GM19035 (cell line): ENCODE data around the gene MTA3.

ENCODE experiments used
- ATAC-seq: cut with Tn5 transposase; IDR thresholded peaks from one replicate; pipeline ENCODE4 v1.9.1; 2021; ENCODE audit not compliant: unreplicated experiment

Gene MTA3

DNA sequence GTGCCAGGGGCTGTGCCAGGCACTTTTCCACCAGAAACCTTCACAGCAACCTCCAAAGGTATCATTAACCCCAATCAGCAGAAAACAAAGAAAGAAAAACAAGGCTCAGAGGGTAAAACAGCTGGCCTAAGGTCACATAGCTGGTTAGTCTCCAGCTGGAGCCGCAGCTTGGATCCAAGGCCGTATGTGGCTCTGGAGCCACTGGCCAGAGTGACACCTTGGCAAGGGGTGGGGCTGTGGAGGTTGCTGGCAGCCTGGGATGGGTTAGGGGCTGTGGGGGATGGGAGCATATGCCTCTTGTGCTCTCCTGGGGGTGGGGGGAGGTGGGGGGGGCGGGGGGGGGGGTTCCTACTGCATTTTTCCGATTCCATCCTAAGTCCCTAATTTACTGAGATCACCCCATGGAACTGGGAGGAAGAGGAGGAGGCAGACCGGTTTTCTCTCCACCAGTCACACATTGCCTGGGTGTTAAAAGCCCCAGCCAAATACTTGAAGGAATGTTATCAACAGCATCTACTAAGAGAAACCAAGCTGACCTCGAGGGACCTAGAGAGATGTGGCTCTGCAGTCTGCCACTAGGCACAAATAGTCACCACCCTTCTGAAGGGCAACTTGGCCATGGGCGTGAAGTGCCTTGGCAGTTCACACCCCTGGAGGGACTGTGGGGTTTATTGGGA, 215.9 kb downstream of the MTA3 start:
- ATAC-seq: no peak

DNA sequence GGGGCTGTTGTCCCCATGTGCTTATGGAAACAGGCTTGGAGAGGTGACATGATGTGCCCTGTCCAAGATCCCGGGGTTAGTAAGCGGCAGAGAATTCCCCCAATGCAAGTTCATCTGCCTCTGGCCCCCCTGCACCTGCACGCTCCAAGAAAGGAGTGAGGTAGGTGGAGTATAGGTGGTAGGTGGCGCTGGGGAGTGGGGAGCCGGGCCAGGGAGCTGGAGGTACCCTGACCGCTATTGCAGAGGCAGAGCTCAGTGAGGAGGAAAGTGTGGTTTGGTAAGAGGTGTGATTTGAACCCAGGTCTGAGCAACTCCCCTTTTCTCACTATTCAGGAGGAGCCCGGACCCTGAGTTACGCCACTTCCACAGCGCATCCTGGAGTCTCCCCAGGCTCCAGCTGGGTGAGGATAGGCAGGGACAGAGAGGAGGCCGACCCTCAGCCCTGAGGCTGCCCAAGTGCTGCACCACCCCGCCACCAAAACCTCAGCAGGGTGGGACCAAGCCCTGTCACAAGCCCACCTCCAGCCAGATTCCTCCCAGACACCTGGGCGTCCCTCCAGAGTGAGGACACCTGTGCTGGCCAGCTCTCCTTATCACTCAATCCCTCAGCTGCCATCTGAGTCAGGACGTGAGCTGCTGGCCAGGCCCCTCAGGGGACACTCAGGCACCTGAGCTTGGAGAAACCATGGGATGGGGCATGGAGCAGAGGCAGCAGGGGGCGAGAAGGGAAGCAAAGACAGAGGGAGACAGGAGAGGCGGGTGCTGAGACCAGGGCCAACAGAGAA, 218.3 kb downstream of the MTA3 start:
- ATAC-seq: no peak

DNA sequence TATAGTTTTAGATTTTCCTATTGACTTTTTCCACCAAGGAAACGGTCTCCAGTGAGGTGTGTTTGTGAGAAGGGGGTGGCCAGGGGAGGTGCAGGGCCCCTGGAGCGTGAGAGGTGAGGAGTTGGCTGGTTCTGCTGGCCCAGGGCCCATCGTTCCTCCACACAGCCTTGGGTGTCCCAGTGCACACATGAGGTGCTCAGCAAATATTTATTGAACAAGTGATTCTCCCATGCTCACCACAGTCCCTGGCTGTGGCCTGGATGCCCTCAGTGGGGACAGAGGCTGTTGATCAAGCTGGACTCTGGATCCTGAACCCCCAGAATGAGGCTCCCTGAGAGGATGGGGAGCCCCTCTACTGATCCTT, 219.0 kb downstream of the MTA3 start:
- ATAC-seq: no peak

DNA sequence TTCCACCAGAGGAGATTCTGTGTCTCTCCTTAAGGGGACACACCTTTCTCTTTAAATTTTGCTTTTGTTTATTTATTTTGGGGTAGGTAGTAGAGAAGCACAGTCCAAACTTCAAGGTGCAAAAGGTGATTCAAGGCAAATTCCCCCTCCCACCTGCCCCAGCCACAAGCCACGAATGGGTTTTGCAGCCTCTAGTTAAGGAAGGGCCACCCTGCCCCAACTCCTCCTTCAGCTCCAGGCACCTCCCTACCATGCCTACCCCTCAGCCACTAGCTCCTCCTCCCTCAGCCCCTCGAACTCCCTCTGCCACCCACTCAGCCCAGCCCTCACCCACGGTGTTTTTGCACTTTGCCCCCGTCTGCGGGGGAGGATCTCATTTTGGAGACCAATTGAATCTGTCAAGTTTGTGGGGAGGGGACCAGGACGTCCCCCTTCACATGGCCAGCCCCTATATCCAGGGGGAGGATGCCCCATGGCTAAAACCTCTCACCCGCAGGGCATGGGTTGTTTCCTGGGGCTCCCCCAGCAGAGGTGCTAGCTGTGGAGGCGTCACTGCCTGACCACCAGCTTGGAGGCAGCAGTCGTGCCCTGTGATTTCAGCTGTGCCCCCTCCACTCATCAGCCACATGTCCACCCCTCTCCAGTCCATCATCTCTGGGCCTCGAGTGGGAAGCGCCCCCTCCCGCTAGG, 219.5 kb downstream of the MTA3 start:
- ATAC-seq: no peak

DNA sequence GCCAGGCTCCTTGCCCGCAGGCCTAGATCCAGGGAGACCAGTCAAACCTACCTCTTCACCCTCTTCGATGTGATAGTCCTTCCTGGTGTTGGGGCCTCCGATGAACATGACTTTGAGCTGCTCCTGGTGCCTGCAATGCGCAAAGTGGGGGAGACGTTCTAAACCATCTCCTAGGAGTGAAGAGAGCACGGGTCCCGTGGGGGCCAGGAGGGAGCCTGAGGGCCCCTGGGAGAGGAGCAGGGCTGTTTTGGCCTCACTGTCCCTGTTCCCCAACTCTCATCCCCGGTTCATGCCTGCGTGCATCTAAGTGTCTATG, 220.0 kb downstream of the MTA3 start:
- no peak for ATAC-seq

DNA sequence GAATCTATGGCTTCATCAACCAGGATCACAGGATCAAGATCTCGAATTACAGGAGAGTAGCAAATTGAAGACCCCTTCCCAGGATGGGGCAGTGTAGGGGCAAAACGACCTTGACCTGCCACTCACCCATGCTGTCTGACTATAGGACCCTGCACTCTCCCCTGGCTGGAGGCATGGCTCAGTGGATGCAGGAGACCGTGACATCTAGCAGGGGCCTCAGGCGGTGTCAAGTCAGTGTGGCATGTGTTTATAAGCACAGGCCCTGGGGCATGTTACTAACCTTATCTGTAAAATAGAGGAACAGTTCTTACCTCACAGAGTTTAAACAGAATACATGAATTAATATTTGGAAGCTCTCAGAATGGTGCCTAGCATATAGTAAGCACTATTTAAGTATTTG, 220.4 kb downstream of the MTA3 start:
- ATAC-seq: no peak

DNA sequence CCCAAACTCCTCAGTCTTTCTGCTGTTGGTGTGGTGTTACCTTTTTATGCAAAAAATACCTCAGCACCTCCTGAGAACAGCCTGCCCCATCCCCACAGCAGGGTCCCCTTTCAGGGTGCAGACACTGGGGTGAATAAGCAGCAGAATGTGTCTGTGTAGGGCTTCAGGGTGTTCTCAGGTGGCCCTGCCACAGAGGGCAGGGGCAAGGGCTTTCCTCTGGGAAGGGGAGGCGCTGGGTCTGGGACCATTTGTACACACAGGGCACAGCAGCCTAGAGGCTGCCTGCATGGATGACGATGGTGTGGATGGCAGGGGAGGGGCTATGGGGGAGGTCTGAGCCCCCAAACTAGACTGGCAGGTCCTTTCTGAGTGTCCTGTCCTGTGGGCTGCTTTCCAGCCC, 221.3 kb downstream of the MTA3 start:
- no peak for ATAC-seq

DNA sequence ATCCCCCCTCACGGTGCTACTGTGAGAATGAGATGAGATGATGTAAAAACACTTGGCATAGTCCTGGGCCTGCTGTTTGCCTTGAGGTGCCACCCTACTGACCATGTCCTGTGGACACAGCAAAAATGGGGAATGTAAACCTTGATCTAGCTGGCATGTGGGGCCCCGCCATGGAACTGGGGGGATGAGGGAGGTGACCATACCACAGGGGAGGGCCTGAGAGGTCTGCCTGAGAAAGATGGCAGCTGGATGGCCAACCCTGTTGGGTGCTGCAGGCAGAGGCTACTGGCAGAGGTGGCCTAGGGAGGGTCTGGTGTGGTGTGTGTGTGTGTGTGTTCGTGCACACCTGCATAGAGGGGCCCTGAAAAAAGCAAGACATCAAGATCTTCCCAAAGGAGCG, 223.2 kb downstream of the MTA3 start:
- ATAC-seq: no peak

DNA sequence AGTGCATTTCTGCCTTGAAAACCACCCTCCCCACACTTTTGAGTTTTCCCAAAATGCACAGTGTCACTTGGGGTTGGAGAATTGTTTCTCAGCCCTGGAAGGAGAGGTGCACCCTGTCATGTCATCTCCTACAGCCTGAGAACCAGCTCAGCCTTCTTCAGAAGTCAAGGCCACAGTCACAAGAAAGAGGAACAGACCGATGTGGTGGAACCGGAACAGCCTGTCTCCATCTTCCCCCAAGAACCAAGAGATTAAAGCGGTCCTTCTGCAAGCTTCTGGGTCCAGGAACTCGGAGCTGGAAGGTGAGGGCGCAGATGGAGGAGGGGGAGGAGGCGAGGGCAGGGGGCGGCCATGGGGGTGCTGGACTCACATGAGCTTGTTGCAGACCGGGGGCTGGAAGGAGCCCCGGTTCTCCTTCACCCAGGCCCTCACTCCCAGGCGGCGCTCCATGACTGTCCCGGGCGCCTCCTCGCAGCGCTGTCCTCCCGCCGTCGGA, 223.7 kb downstream of the MTA3 start:
- ATAC-seq: peak; percentile 16

DNA sequence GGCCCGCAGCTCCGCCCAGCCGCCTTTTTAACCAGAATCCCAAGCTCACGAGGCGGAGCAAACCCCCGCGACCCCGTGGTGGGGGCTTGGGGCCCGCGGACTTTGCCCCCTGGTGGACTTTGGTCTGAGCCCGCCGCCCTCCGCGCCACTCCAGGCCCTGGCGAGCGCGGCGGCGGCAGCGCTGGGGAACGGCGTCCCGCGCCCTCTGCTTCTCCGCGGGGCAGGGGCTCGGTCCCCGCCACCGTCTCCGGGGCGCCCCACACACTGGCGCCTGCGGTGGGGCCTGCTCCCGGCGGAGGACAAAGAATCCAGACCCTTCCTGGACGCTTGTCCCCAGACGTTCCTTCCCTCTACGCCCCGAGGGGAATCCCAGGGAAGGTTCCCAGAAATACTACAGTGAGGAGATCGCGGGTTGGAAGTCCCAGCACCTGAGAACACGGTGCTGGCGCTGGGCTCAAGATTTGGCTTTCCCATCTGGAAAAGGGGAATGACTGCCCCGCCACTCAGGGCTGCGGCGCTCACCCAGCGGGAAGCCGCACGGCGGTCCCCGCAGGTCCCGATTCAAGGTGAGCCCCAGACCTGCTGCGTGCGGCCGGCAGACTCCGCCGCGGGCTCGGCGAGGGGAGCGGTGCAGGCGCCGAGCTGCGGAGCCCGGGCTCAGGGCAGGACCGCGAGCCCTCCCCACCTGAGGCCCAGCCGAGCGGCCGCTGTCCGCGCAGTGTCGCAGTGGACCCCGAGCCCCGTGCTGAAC, 224.3 kb downstream of the MTA3 start, which contains the start of gene HAAO:
TSS of gene HAAO (minus strand) at position 1 of the 751 bp plus-strand sequence. CDS start 47 bp downstream, outside the sequence.
- ATAC-seq: peak; percentile 26

DNA sequence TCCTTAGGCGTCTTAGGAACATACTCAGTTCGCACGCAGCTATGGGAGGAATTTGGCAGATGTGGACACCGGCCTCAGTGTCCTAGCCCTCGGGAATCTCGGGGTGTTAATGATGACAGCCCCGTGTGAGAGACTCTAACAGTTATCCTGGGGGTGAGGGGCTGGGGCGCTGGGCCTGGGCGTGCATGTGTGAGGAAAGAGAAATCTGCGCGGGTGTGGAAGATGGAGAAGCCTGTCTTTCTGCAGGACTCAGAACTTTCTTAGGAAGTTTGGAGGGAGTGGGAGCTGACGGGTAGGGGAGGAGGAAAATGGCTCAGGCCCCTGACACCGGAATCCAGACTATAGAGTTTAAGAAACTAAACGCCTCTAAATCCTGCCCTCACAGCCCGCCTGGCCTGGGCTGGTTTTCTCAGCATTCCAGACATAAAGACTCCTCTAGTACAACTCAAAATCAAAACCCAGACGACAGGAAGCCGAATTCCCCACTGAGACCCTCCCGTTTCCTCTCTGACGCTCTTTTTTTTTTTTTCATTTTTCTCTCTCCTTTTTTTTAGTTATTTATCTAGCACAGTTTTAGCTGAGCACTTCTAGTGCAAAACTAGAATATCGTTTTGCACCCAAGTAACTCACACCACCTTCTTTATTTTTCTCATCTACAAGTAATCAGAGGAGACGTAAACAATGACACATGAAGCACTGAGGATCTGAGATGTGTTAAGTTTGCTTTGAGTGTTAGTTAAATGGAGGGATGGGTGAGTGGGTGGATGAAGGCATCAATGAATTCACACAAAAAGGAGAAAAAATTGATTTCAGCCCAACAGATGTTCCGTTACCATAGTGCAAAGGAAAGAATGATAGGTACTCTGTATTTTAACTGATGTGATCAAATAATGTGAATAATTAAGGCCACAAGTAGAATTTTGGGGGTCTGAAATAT, 225.2 kb downstream of the MTA3 start:
- ATAC-seq: no peak

DNA sequence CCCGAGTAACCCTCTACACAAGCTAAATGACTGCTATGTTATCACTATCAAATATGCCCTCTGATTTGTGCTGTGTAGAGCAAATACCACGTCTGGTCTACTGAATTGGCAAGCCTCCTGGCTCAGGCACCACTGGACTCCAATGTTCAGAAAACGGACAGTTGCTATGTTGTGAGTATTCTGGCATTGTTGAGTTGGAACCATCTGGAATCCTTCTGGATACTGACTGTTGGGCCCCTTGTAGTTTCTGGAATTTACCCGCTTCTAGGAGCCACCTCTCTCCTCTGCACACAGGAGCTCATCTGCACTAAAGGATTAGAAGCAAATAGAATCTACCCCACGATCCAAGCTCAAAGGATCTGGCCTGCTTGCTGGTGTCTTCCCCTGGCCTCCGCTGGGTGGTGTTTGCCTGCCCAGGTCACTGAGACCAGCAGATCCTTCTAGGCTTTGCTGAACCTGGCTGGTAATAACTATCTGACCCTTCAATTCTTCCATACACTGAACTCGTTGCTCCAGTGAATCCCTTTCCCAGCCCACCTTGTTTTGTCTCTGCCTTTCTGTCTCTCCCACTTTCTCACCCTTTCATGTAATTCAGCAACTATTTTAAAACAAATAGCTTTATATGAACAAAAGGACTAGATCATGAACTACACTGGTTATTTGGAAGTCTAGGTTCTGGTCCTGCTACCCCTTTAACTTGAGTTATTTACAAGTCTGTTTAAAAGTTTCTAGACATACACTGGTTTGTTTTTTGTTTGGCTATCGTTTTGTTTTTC, 226.0 kb downstream of the MTA3 start:
- peak; percentile 30 for ATAC-seq

DNA sequence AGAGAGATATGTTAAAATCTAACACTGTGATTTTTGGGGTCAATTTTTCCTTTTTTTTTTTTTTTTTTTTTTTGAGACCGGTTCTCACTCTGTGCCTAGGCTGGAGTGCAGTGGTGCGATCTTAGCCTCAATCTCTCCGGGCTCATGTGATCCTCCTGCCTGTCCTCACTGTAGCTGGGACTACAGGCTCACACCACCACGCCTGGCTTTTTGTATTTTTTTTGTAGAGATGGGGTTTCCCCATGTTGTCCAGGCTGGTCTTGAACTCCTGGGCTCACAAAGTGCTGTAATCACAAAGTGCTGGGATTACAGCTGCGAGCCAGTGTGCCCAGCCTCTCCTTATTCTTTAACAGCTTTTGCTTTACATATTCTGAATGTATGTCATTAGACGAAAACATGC, 226.8 kb downstream of the MTA3 start:
- ATAC-seq: no peak

DNA sequence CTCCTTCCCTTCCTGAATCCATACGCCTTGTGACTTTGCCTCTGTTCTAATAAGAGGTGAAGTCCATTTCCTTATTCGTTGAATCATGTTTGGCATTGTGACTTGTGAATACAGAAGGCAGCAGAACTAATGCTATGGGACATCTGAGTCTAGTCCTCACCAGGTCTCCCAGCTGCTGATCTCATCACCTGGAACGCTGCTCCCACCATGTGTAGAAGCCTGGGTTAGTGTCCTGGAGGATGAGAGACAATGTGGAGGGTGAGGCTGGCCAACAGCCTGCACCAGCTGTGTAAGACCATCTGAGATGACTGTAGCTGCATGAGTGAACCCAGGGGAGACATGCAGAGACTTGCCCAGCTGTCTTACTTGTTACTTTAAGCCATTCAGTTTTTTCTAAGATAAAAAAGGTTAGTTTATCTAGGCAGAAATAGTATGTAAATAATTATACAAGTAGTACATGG, 227.4 kb downstream of the MTA3 start:
- ATAC-seq: peak; percentile 43

DNA sequence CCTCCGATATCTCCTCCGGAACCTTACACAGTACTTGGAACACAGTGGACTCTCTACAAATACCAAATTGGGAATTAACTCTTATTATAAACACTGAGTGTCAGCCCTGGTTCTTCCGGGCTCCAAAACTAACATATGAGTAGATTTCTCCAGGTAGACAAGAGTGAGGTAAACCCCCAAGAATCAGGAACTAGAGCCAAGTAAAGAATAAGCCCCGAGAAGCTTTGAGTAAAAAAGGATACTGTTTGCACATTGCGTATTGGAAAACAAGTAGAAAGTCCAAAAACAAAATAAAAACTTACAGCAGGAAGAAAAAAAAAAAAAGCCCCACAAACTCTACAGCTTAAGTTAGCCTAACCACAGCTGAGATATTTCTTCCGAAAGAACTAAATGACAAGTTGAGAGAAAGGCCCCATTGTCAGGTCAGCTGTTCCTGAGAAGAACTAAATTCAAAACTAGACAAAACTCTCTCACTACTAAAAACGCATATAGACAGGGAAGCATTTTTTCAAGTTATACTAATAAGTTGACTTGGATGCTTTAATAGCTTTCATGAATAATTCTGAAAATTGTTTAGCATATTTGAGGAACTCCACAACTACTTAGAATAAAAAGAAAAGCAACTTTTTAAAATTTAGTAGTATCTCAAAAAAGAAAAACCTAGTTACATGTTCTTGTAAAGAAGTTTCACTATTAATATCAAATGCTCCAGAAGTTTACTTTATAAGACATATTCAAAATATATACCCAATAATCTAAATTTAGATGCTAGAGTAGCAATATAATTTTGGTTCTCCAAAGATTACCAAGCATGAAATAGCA, 228.2 kb downstream of the MTA3 start:
- ATAC-seq: peak; percentile 42

DNA sequence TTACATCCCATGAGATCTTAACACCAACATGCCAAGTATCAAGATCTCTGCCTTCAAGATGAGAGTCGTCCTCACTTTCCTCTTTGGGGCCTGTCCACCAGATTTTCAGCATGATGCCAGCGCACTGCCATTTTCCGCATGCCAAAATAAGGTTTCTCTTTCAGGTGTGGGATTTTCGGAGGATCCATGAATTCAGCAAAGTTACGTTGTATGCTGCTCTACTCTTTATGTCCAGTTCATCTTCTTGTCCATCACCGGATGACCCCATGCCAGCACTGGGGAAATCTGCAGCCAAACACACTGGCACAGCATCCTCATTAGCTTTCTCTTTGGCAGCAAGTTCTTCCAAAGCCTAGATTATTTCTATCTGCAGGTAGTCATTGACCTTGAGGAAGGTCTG, 228.8 kb downstream of the MTA3 start:
- ATAC-seq: no peak

DNA sequence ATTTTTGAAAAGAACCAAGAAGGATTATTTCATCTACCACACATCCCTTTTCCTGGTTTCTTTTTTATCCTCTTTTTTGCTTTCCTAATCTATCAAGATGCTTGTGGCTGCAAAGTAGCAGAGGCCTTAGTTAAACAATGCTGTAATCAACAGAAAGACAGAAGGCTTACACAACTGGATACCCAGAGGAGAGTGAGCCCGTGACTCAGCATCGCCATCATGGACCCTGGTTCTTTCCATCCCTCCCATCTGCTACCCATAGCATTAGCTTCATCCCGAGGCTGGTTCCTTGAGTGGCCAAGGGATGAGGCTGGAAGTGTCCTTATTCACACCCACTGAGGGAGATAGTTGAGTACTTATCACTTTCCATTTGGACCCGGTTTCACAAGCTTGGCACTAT, 231.4 kb downstream of the MTA3 start:
- no peak for ATAC-seq

DNA sequence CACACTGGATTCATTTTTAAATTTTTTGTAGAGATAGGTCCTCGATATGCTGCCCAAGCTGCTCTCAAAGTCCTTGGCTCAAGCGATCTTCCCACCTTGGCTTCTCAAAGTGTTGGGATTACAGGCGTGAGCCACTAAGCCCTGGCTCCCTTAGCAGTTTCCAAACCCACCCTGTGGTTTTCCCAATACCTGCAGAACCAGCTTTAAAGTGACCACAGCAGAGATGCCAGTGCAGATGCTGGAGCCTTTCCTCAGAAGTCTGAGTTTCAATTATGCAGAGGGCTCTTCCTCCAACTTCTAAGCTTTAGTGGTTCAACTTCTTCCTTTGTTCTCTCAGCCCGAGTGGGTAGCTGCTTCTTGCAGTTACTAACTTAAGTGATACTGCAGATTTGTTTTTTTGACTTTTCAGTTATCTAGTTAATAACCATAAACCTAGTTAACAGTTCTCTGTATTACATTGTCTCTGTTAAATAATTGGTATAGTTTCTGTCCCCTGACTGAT, 232.1 kb downstream of the MTA3 start:
- no peak for ATAC-seq
